ENCODE measurements around the gene RILPL1. TPM values are rescaled to one million over a fixed set of nuclear protein-coding genes. Genes with fewer than 3 reads are reported as not detected.

The RILPL1 gene
- total and polyA plus RNA-seq, 10 of the 15 experiments (the other 5 are each of a cell fraction or from before 2014, with no cell fraction given) = 0.05 to 0.61 (median 0.25) TPM

DNA sequence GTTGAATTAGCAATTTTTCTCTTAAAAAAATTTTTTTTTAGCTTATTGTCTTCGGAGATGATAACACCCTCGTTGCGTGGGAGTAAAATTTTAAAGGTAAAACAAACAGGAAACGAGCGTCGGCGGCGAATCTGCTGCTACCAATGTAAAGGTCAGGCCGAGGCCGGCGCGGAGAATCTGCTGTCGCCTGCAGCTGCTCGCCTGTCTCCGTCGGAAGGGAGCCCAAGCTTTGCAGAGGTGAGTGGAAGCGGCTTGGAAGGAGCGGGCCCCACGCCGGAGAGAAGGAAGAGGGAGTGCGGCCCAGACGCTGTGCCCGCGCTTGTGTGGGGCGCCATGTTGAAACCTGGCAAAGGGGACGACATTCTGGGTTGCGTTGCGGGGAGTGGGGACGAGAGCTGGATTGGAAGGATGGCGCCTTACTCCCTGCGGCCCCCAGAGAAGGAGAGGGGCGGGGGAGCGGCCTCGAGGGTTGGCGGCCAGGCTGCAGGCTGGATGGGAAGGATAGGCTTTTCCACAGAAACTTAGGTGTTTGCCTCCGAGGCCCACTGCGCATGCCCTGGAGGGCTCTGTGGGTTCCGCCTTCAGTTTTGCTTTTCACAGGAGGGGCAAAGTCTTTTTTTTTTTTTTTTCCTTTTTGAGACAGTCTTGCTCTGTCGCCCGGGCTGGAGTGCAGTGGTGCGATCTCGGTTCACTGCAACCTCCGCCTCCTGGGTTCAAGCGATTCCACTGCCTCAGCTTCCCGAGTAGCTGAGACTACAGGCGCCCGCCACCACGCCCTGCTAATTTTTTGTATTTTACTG is 75.3 kb downstream of the RILPL1 start, which contains the start of gene SNRNP35 (continued):
- TF ChIP-seq IRF4 (IDR thresholded peaks at IDR 0.05; ENCODE audit: low read depth, low read length) (no peak; the same call in 1 of the 2 replicates), ZSCAN29 (IDR thresholded peaks at IDR 0.05) (no peak), CEBPB (IDR thresholded peaks at IDR 0.05; ENCODE audit: borderline replicate concordance in 1 of 2, low read depth in 2 of 2, low read length in 2 of 2) (no peak), RCOR1 (conservative IDR thresholded peaks at IDR 0.05; ENCODE audit: low read depth, low read length) (no peak), ELK1 (IDR thresholded peaks at IDR 0.05; ENCODE audit: low read depth, low read length) (no peak), STAT3 (IDR thresholded peaks at IDR 0.05; ENCODE audit: low read depth, low read length) (no peak), HDAC6 (IDR thresholded peaks at IDR 0.05; ENCODE audit: unreplicated experiment) (no peak), NR2C1 (IDR thresholded peaks at IDR 0.05) (peak; percentile 62), SREBF1 (IDR thresholded peaks at IDR 0.05; ENCODE audit: low read length) (no peak), PAX8 (IDR thresholded peaks at IDR 0.05) (peak; percentile 82; the same call in 1 of the 2 replicates), ZNF24 (IDR thresholded peaks at IDR 0.05) (0 out of 2 replicates have a peak, but pooled peaks have one; percentile 51), EZH2 (IDR thresholded peaks at IDR 0.05; ENCODE audit: borderline replicate concordance, control insufficient read depth, low read depth, low read length) (no peak), POLR2A (IDR thresholded peaks at IDR 0.05; ENCODE audit: low read depth, low read length) (peak; percentile 89), CBFB (IDR thresholded peaks at IDR 0.05; ENCODE audit: low read depth) (peak; percentile 71; the same call in 1 of the 2 replicates), SUPT20H (IDR thresholded peaks at IDR 0.05; ENCODE audit: borderline replicate concordance, control insufficient read depth, low read depth, low read length) (no peak), GATAD2B (conservative IDR thresholded peaks at IDR 0.05; ENCODE audit: low read depth) (peak; percentile 54), MYC (IDR thresholded peaks at IDR 0.05; ENCODE audit: insufficient read depth, insufficient read length, insufficient replicate concordance, low read length, severe bottlenecking) (peak; percentile 48), RB1 (IDR thresholded peaks at IDR 0.05; ENCODE audit: borderline replicate concordance) (peak; percentile 80; the same call in 1 of the 2 replicates), CREM (IDR thresholded peaks at IDR 0.05; ENCODE audit: low read depth) (peak; percentile 24; the same call in 1 of the 2 replicates), ASH2L (IDR thresholded peaks at IDR 0.05; ENCODE audit: borderline replicate concordance, low read depth) (no peak), NFYB (IDR thresholded peaks at IDR 0.05; ENCODE audit: insufficient read depth, low read depth, low read length) (no peak)
- TF ChIP-seq, protein P1, sequence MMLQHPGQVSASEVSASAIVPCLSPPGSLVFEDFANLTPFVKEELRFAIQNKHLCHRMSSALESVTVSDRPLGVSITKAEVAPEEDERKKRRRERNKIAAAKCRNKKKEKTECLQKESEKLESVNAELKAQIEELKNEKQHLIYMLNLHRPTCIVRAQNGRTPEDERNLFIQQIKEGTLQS (IDR thresholded peaks at IDR 0.05; ENCODE audit: borderline replicate concordance, extremely low read depth, low read depth, low read length) = no peak
- TF ChIP-seq, protein P2, sequence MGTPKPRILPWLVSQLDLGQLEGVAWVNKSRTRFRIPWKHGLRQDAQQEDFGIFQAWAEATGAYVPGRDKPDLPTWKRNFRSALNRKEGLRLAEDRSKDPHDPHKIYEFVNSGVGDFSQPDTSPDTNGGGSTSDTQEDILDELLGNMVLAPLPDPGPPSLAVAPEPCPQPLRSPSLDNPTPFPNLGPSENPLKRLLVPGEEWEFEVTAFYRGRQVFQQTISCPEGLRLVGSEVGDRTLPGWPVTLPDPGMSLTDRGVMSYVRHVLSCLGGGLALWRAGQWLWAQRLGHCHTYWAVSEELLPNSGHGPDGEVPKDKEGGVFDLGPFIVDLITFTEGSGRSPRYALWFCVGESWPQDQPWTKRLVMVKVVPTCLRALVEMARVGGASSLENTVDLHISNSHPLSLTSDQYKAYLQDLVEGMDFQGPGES (IDR thresholded peaks at IDR 0.05) = no peak
- TF ChIP-seq, protein P3, sequence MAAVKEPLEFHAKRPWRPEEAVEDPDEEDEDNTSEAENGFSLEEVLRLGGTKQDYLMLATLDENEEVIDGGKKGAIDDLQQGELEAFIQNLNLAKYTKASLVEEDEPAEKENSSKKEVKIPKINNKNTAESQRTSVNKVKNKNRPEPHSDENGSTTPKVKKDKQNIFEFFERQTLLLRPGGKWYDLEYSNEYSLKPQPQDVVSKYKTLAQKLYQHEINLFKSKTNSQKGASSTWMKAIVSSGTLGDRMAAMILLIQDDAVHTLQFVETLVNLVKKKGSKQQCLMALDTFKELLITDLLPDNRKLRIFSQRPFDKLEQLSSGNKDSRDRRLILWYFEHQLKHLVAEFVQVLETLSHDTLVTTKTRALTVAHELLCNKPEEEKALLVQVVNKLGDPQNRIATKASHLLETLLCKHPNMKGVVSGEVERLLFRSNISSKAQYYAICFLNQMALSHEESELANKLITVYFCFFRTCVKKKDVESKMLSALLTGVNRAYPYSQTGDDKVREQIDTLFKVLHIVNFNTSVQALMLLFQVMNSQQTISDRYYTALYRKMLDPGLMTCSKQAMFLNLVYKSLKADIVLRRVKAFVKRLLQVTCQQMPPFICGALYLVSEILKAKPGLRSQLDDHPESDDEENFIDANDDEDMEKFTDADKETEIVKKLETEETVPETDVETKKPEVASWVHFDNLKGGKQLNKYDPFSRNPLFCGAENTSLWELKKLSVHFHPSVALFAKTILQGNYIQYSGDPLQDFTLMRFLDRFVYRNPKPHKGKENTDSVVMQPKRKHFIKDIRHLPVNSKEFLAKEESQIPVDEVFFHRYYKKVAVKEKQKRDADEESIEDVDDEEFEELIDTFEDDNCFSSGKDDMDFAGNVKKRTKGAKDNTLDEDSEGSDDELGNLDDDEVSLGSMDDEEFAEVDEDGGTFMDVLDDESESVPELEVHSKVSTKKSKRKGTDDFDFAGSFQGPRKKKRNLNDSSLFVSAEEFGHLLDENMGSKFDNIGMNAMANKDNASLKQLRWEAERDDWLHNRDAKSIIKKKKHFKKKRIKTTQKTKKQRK (IDR thresholded peaks at IDR 0.05; ENCODE audit: low read depth, low read length) = no peak

Data from GM12878 (cell line).